ENCODE data around the gene NXPH3.

Gene NXPH3

GRCh38 chr17:49576917-49577649 lies 1.4 kb downstream of the NXPH3 start:
- no peak for DNase-seq

GRCh38 chr17:49577650-49577934 lies 1.9 kb downstream of the NXPH3 start:
- no peak for DNase-seq

- DNase-seq: no peak
Observed at GRCh38 chr17:49577963-49578362, 2.3 kb downstream of the NXPH3 start.

- no peak for DNase-seq
Observed at GRCh38 chr17:49578414-49578813, 2.7 kb downstream of the NXPH3 start.

GRCh38 chr17:49578952-49579500 lies 3.4 kb downstream of the NXPH3 start:
- no peak for DNase-seq

- no peak for DNase-seq
Observed at GRCh38 chr17:49579522-49579921, 3.9 kb downstream of the NXPH3 start.

GRCh38 chr17:49580055-49580721 lies 4.5 kb downstream of the NXPH3 start:
- DNase-seq: no peak

- no peak for DNase-seq
Observed at GRCh38 chr17:49580981-49581647, 5.4 kb downstream of the NXPH3 start.

GRCh38 chr17:49581648-49581998 lies 6.0 kb downstream of the NXPH3 start:
- DNase-seq: no peak

- no peak for DNase-seq
Observed at GRCh38 chr17:49582055-49582722, 6.5 kb downstream of the NXPH3 start.

- DNase-seq: no peak
Observed at GRCh38 chr17:49582789-49583188, 7.1 kb downstream of the NXPH3 start.

GRCh38 chr17:49583226-49583625 lies 7.6 kb downstream of the NXPH3 start:
- DNase-seq: no peak

GRCh38 chr17:49583889-49584288 lies 8.2 kb downstream of the NXPH3 start:
- DNase-seq: no peak

GRCh38 chr17:49585422-49586027 lies 9.9 kb downstream of the NXPH3 start:
- no peak for DNase-seq

- DNase-seq: no peak
Observed at GRCh38 chr17:49587366-49588073, 11.8 kb downstream of the NXPH3 start.

GRCh38 chr17:49588312-49588711 lies 12.6 kb downstream of the NXPH3 start:
- DNase-seq: no peak

- no peak for DNase-seq
Observed at GRCh38 chr17:49588726-49589576, 13.3 kb downstream of the NXPH3 start.

- no peak for DNase-seq
Observed at GRCh38 chr17:49589577-49589927, 13.9 kb downstream of the NXPH3 start.

- no peak for DNase-seq
Observed at GRCh38 chr17:49590874-49591273, 15.2 kb downstream of the NXPH3 start.

- DNase-seq: no peak
Observed at GRCh38 chr17:49592263-49592662, 16.6 kb downstream of the NXPH3 start.

- no peak for DNase-seq
Observed at GRCh38 chr17:49595328-49595727, 19.7 kb downstream of the NXPH3 start.

GRCh38 chr17:49595980-49596379 lies 20.3 kb downstream of the NXPH3 start:
- no peak for DNase-seq

All from NCI-H1436 (cell line).